HG03159 (cell line): ENCODE measurements around the gene PDE11A.

Experiments used
- ATAC-seq: cut with Tn5 transposase; IDR thresholded peaks from one replicate; pipeline ENCODE4 v1.9.1; 2021; ENCODE audit warnings: mild to moderate bottlenecking, moderate library complexity; ENCODE audit not compliant: unreplicated experiment

PDE11A gene

GRCh38 chr2:177730792-177731191 is 341.8 kb downstream of the PDE11A start:
- no peak for ATAC-seq

GRCh38 chr2:177730363-177730762 is 342.2 kb downstream of the PDE11A start:
- ATAC-seq = no peak

- ATAC-seq = no peak
Measured at GRCh38 chr2:177728920-177729319, 343.7 kb downstream of the PDE11A start.

- ATAC-seq = no peak
Measured at GRCh38 chr2:177728399-177728765, 344.2 kb downstream of the PDE11A start.

GRCh38 chr2:177727577-177728398 is 344.8 kb downstream of the PDE11A start:
- ATAC-seq = no peak

GRCh38 chr2:177726931-177727348 is 345.6 kb downstream of the PDE11A start:
- no peak for ATAC-seq

GRCh38 chr2:177724398-177725287 is 347.9 kb downstream of the PDE11A start:
- ATAC-seq = peak; percentile 70

- no peak for ATAC-seq
Measured at GRCh38 chr2:177723235-177723634, 349.3 kb downstream of the PDE11A start.

- no peak for ATAC-seq
Measured at GRCh38 chr2:177721818-177722567, 350.6 kb downstream of the PDE11A start.

- ATAC-seq = no peak
Measured at GRCh38 chr2:177721087-177721486, 351.5 kb downstream of the PDE11A start.

- no peak for ATAC-seq
Measured at GRCh38 chr2:177717831-177718618, 354.6 kb downstream of the PDE11A start.

- no peak for ATAC-seq
Measured at GRCh38 chr2:177716484-177716883, 356.1 kb downstream of the PDE11A start.

GRCh38 chr2:177715771-177716170 is 356.8 kb downstream of the PDE11A start:
- no peak for ATAC-seq

- ATAC-seq = no peak
Measured at GRCh38 chr2:177714704-177715103, 357.9 kb downstream of the PDE11A start.

- ATAC-seq = no peak
Measured at GRCh38 chr2:177712462-177712861, 360.1 kb downstream of the PDE11A start.

- no peak for ATAC-seq
Measured at GRCh38 chr2:177711483-177712265, 360.9 kb downstream of the PDE11A start.

GRCh38 chr2:177710889-177711288 is 361.7 kb downstream of the PDE11A start:
- ATAC-seq = no peak

GRCh38 chr2:177709986-177710401 is 362.6 kb downstream of the PDE11A start:
- no peak for ATAC-seq

- no peak for ATAC-seq
Measured at GRCh38 chr2:177708660-177709444, 363.7 kb downstream of the PDE11A start.
